NCI-H82 treated with DMSO at 0.1 percent for 48 hours (cell line): ENCODE measurements around the gene FGF3.

Source experiments
- DNase-seq: peaks from one replicate; lab custom pipeline; 2025; ENCODE audit not compliant: unreplicated experiment; lab: John Stamatoyannopoulos, UW

Gene FGF3

GRCh38 chr11:69804769-69805508, 14.3 kb downstream of the FGF3 start:
- no peak for DNase-seq

DNA sequence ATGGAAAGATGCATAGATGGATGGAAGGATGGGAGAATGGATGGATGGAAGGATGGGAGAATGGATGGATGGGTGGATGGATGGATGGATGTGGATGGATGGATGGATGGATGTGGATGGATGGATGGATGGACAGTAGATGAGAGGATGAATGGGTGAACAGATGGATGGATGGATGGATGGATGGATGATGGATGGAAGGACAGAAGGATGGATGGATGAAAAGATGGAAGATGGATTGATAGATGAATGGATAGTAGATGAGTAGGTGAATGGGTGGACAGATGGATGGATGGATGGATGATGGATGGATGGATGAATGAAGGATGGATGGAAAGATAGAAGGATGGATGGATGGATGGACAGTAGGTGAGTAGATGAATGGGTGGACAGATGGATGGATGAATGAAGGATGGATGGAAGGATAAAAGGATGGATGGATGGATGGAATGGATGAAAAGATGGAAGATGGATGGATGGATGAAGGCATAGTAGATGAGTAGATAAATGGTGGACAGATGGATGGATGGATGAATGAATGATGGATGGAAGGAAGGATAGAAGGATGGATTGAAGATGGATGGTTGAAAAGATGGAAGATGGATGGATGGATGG, 15.5 kb downstream of the FGF3 start:
- DNase-seq = no peak

- no peak for DNase-seq
Measured at GRCh38 chr11:69803022-69803421, 16.2 kb downstream of the FGF3 start.

DNA sequence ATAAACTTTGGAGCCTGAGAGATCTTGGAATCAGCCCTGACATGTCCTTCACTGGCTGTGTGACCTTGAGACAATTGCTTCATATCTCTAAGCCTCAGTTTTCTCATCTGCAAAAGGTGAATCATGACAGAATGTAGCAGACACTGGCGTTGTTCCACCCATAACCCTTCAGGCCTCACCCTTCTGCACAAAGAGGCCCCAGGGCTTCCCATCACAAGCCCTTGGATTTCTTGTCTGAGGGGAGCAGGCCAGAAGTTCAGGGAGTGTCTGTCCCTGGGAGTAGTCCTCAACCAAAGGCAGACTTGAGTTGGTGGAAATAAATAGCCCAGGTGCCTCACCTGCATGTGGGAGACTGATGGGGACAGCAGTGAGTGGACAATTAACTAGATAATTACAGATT, 16.6 kb downstream of the FGF3 start:
- DNase-seq = no peak

DNA sequence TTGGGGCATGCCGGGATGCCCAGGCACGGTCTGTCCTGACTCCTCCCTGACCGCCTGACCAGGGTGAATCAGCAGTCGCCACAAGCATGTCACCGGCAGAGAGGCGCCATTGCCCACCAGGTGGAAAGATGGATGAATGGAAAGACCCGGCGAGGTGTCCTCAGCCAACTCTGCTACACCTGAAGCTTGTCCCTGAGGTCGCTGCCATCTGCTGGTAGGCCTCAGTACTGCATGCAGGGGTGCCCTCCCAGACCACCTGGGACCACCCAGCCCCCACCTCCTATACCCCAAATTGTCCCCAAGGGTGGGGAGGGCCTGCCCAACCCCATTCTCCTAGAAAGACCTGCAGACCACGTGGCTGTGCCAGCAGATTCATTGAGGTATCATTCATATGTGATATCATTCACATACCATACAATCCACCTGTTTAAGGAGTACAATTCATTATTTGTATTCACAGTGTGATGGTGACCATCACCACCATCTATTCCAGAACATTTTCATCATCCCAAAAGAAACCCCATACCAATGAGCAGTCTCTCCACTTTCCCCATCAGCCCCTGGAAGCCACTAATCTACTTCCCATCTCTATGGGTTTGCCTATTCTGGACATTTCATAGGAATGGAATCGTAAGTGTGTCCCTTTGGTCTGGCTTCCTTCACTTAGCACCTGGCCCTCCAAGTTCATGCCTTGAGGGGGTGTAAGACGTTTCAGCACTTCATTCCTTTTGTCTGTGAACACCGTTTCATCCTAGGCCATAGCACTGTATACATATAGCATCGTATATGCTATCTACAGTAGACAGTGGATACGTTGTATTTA, 17.5 kb downstream of the FGF3 start:
- no peak for DNase-seq

- no peak for DNase-seq
Measured at GRCh38 chr11:69800278-69800677, 18.9 kb downstream of the FGF3 start.

- DNase-seq = no peak
Measured at GRCh38 chr11:69799582-69799981, 19.6 kb downstream of the FGF3 start.

GRCh38 chr11:69799097-69799496, 20.1 kb downstream of the FGF3 start:
- no peak for DNase-seq

- DNase-seq = no peak
Measured at GRCh38 chr11:69797737-69798528, 21.3 kb downstream of the FGF3 start.

- DNase-seq = no peak
Measured at GRCh38 chr11:69797156-69797555, 22.1 kb downstream of the FGF3 start.

- DNase-seq = no peak
Measured at GRCh38 chr11:69796063-69796462, 23.2 kb downstream of the FGF3 start.

DNA sequence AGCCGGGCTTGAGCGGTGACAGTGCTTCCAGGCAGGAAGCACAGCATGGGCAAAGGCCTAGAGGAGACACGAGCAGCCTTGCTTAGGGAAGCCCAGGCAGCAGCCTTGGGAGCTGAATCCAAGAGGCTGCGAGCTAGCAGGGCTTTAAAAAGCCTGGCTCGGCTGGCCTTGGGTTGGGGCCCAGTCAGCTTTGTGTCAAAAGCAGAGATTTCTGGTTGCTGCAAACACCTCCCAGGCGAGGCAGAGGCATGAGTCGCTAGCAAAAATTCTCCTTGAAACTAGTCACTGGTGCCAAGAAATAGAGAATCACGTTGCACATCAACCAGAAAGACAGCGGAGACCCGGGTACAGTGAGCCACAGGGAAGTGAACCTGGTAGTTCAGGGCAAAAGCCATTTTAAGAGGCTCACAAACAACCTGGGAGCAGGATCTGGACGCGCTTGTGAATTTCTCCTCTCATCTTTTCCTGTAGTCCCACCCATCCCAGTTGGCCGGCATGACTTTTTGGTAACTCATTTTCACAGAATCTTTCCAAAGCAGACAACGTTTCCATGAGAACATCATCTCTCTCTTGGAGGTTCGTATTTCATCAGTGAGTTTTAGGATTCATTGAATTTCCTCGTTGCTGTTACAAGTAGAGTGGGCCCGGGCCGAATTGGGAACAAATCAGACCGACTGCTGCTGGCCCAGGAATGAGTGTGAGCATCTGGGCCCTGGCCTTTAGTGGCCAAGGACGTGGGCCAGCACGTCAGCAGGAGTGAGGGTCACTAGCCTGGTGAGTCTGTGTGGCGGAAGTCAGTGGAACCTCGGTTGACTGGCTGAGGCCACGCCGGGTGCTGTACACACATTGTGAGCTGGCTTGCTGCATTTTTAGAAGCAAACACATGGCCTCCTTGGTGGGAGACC, 27.7 kb downstream of the FGF3 start:
- no peak for DNase-seq

GRCh38 chr11:69788956-69789355, 30.3 kb downstream of the FGF3 start:
- no peak for DNase-seq

DNA sequence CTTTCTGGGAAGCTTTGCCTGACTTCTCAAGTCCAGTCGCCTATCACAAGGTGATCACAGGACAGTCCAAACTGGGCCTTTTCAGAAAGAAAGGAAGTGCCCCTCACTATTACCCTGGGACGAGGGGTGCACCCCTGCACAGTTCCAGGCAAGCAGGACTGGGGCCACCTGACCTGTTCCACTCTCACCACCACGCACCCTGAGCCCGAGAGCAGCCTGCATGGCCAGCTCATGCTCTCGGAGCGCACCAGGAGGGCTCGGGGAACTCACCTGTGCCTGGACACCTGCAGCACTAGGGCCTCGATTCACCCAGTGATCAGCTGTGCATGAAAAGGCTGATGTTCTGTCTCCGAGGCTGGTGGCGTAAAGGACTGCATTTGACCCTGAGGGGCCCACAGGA, 31.3 kb downstream of the FGF3 start:
- DNase-seq = no peak

DNA sequence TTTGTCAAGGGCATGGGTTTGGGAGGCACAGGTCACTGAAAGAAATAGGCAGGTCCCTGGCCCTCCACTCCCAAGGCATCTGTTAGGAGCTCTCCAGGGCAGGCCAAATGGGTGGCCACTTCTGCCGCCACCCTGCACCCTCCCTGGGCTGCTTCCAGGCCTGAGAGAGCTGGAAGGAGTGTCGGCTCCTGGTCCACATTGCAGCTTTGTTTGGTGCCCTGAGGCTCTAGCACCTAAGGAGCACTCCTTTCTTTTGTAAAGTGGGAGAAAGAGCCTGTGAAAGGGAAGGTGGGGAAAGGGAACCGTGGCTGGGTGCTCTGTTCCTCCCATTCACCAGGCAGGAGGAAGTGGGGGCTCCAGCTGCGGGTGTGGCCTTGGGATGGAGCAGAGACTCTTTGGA, 31.8 kb downstream of the FGF3 start:
- DNase-seq = no peak

DNA sequence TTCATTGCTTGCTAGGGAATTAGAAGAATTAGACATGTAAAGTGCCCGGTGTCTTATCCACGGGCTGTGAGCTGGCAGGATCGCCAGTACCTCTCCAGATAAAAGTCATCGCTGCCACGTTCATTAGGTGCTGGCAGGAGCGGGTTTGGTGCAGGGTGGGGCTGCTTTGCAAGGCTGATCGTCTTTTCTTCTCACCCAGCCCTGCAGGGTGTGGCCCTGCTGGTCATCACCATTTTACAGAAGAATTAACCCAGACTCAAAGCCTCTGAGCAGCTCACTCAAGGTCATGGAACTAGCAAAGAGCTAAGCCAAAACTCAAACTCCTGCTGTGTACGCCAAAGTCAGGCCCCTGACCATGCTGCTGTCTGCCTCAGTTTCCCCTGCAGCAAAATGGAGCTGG, 38.0 kb downstream of the FGF3 start:
- no peak for DNase-seq

GRCh38 chr11:69778373-69778772, 40.8 kb downstream of the FGF3 start:
- DNase-seq = no peak

DNA sequence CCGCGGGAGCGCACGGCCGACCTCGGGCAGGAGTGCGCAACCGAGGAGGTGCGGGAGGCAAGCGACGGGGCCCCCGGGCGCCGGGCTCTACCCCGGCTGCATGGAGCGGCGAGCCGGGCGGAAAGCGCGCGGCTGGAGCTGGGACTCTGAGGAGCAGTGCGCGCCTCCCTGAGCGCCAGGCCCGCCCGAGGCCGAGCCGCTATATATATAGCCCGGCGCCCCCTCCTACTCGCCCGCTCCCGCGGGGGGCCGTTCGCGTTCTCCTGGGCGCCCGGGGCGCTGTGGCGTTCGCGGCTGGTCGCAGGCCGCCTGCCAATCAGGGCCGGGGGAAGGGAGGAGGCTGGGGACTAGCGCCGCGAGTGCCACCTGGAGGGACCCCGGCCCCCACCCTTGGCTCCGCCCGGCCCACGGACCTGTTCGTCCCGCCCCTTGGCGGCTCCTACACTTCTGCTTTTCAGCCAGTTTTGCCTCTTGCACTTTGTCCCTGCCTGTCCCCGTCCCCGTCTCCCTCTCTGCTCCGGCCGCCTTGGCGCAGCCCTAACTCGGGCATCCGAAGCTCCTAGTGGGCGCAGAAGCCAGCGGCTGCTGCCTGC, 44.0 kb downstream of the FGF3 start, which contains the start of gene FGF4:
Gene FGF4, minus strand, starts transcription at position 179 of the 593 bp plus-strand sequence. CDS start 257 bp downstream, outside the sequence.
- DNase-seq = no peak

GRCh38 chr11:69774354-69775162, 44.7 kb downstream of the FGF3 start:
- DNase-seq = no peak
